ENCODE measurements around the gene TMCO4. TPM values are rescaled to one million over a fixed set of nuclear protein-coding genes. Genes with fewer than 3 reads are reported as not detected.
A peak's percentile ranks its signal among the peaks of the same experiment; 100 is the strongest.
"Not testable (repeated sequence)": the region's sequence is repeated elsewhere in the genome, so short reads cannot be mapped to it uniquely, and the experiment has no call there.

The TMCO4 gene
- total and polyA plus RNA-seq, 7 donors = 16.3 to 25.1 (median 21.9) TPM

- Histone ChIP-seq H3K27me3 (no peaks in the 10 kb centered on the region), H3K27ac (peak overlapping the region in 1 of 4 donors; percentile 41), H3K9me3 (no peaks in the 10 kb centered on the region), H3K4me3 (no peak overlapping the region), H3K36me3 (no peaks in the 10 kb centered on the region), H3K4me1 (peaks cover 0 to 13% (median 6%) of the 10 kb centered on the region in 4 donors)
- WGBS, 2 donors = 12 to 66% methylated on average over 3 of the region's 3 CpGs
- TF ChIP-seq POLR2AphosphoS5 (IDR thresholded peaks at IDR 0.05) = no peak
- no peak for TF ChIP-seq POLR2A (IDR thresholded peaks at IDR 0.05)
- TF ChIP-seq CTCF (IDR thresholded peaks at IDR 0.05) = no peak
- no peak for TF ChIP-seq EP300 (IDR thresholded peaks at IDR 0.05)
- DNase-seq = peak; percentile 56
- intact Hi-C loops (cut with DNase I) = loop anchor here (5.0 kb wide), 1 partner anchor 43 kb away; a partner anchor contains a TSS
Observed at GRCh38 chr1:19639999-19640362, 159.7 kb downstream of the TMCO4 start.

- DNase-seq; H3K4me3 ChIP-seq; intact Hi-C loops (cut with DNase I); H3K27me3 ChIP-seq; H3K9me3 ChIP-seq; H3K27ac ChIP-seq; H3K36me3 ChIP-seq: not testable (repeated sequence)
- 76% methylated on average over 10 of the region's 10 CpGs for WGBS, 2 donors
- H3K4me1 ChIP-seq = peaks cover 0 to 13% (median 6%) of the 10 kb centered on the region in 4 donors
Observed at GRCh38 chr1:19639228-19639627, 160.5 kb downstream of the TMCO4 start.

DNA sequence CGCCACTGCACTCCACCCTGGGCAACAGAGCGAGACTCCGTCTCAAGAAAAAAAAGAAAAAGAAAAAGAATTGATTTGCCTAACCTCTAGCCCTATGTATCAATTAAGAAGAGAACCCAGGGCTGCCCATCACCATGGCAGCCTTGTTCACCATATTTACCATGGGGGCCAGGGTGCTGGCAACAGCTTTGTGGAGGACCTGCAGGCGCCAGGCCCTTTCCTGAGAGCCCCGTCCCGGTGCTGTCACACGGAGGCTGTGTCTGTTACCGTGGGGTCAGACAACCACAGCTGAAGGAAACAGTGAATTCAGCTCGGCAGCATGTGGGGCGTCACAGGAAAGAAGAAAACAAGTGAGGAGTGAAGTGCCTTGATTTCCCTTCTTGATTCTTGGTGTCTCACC lies 162.1 kb downstream of the TMCO4 start:
- H3K9me3 ChIP-seq = no peaks in the 10 kb centered on the region
- intact Hi-C loops (cut with DNase I) = no loop called here
- WGBS, 2 donors = 90 to 93% methylated on average over 10 of the region's 10 CpGs
- peaks cover 0 to 6% (median 0%) of the 10 kb centered on the region in 4 donors for H3K4me1 ChIP-seq
- no peaks in the 10 kb centered on the region for H3K27me3 ChIP-seq
- no peaks in the 10 kb centered on the region for H3K36me3 ChIP-seq
- no peak for DNase-seq
- TF ChIP-seq POLR2AphosphoS5 (IDR thresholded peaks at IDR 0.05) (no peak), POLR2A (IDR thresholded peaks at IDR 0.05) (no peak), CTCF (IDR thresholded peaks at IDR 0.05) (no peak), EP300 (IDR thresholded peaks at IDR 0.05) (no peak)
- H3K27ac ChIP-seq = no peak overlapping the region
- no peak overlapping the region for H3K4me3 ChIP-seq

DNA sequence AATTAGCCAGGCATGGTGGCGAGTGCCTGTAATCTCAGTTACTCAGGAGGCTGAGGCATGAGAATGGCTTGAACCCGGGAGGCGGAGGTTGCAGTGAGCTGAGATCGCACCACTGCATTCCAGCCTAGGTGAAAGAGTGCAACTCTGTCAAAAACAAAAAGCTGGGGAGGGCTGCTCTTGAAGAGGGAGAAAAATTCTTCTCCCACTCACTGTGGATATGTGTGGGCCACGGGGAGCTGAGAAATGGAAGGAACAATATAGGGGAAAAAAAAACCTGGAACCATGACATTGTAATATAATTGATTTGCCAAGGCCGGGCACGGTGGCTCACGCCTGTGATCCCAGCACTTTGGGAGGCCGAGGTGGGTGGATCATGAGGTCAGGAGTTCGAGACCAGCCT lies 163.0 kb downstream of the TMCO4 start:
- H3K27me3 ChIP-seq; DNase-seq; H3K36me3 ChIP-seq; intact Hi-C loops (cut with DNase I); H3K4me1 ChIP-seq; H3K27ac ChIP-seq; H3K4me3 ChIP-seq; H3K9me3 ChIP-seq: not testable (repeated sequence)
- 86 to 94% methylated on average over 10 of the region's 10 CpGs for WGBS, 2 donors

DNA sequence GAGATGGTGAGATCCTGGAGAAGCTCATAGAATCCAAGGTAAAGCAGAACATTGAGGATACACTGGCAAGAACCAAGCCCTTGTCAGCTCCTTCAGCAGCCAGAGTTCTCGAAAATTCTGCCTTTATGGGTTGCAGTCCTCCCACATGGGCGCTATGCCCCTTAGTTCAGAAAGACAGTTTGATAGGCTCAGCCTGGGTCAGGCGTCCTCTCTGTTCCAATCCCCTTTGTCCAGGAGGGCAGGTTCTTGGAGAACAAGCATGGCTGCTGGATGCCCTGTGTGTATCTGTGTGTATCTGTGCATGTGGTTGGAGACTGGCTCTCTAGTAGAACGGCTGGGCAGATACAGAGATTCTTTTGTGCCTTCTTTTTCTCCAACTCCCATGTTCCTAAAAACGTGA lies 163.7 kb downstream of the TMCO4 start:
- DNase-seq = no peak

More for the DNA sequence above, 163.7 kb downstream of the TMCO4 start:
- Histone ChIP-seq H3K27ac (peak overlapping the region in 1 of 4 donors; percentile 52), H3K36me3 (no peaks in the 10 kb centered on the region), H3K27me3 (no peaks in the 10 kb centered on the region), H3K4me1 (peaks cover 0 to 6% (median 0%) of the 10 kb centered on the region in 4 donors), H3K4me3 (no peak overlapping the region), H3K9me3 (no peaks in the 10 kb centered on the region)
- WGBS, 2 donors = 90 to 93% methylated on average over 5 of the region's 5 CpGs
- no peak for TF ChIP-seq EP300 (IDR thresholded peaks at IDR 0.05)
- no peak for TF ChIP-seq POLR2A (IDR thresholded peaks at IDR 0.05)
- TF ChIP-seq CTCF (IDR thresholded peaks at IDR 0.05) = no peak
- no peak for TF ChIP-seq POLR2AphosphoS5 (IDR thresholded peaks at IDR 0.05)
- intact Hi-C loops (cut with DNase I) = no loop called here

Data from sigmoid colon (tissue), 7 donors.